WTC11 (cell line): ENCODE data around the gene IRAG1. TPM values are rescaled to one million over a fixed set of nuclear protein-coding genes. Genes with fewer than 3 reads are reported as not detected.

Experiments
- ATAC-seq: fragments of 200-7000 bp; cut with Tn5 transposase; 2 replicates; pipeline ENCODE4 v1.10.0; 2021; ENCODE audit warnings: mild to moderate bottlenecking, moderate library complexity
- CTCF ChIA-PET: fragments of 300-600 bp; sonication (Branson Sonifier 250); formaldehyde crosslinking; loops from one replicate; lab custom pipeline; 2021; ENCODE audit warnings: antibody characterized with exemption; lab: Charles Lee
- POLR2A ChIA-PET: fragments of 350-600 bp; sonication (Branson Sonifier 250); formaldehyde crosslinking; loops from one replicate; lab custom pipeline; 2021; ENCODE audit warnings: antibody characterized with exemption; lab: Charles Lee
- DNase-seq: peaks from one replicate; pipeline ENCODE4 v3.0.0; 2021; ENCODE audit warnings: low spot score
- H3K27ac Mint-ChIP-seq: 2 replicates; pipeline ENCODE4 v1.8.0; 2021; ENCODE audit warnings: mixed read lengths
- H3K27me3 Mint-ChIP-seq: 2 replicates; pipeline ENCODE4 v1.8.0; 2021; ENCODE audit warnings: low read depth, mild to moderate bottlenecking, moderate library complexity, mixed read lengths
- H3K36me3 Mint-ChIP-seq: 2 replicates; pipeline ENCODE4 v1.8.0; 2021; ENCODE audit warnings: mixed read lengths
- H3K4me1 Mint-ChIP-seq: 2 replicates; pipeline ENCODE4 v1.8.0; 2022; ENCODE audit warnings: mixed read lengths
- H3K4me3 Mint-ChIP-seq: 2 replicates; pipeline ENCODE4 v1.8.0; 2021; ENCODE audit warnings: mild to moderate bottlenecking, moderate library complexity, mixed read lengths
- H3K9me3 Mint-ChIP-seq: 2 replicates; pipeline ENCODE4 v1.8.0; 2021; ENCODE audit warnings: mixed read lengths
- ELF4 ChIP-seq: sonication (generic); formaldehyde crosslinking; IDR thresholded peaks from 2 replicates; pipeline ENCODE4 v1.8.1; 2022; ENCODE audit warnings: low read depth, mild to moderate bottlenecking, moderate library complexity, missing genetic modification reagents
- EMX1 ChIP-seq: fragments of 250-450 bp; sonication (Bioruptor Pico); IDR thresholded peaks from 2 replicates; pipeline ENCODE4 v1.8.0; 2021; ENCODE audit warnings: mild to moderate bottlenecking
- GRHL2 ChIP-seq: fragments of 250-450 bp; sonication (Bioruptor Pico); IDR thresholded peaks from 2 replicates; pipeline ENCODE4 v1.8.0; 2022; ENCODE audit warnings: mild to moderate bottlenecking, moderate library complexity; ENCODE audit not compliant: insufficient replicate concordance, severe bottlenecking
- JUN ChIP-seq: sonication (generic); formaldehyde crosslinking; IDR thresholded peaks from 2 replicates; pipeline ENCODE4 v1.8.0; 2023; ENCODE audit warnings: mild to moderate bottlenecking, missing genetic modification reagents
- NR1H2 ChIP-seq: sonication (generic); formaldehyde crosslinking; IDR thresholded peaks from 2 replicates; pipeline ENCODE4 v1.9.0; 2021; ENCODE audit warnings: mild to moderate bottlenecking, moderate library complexity, missing genetic modification reagents
- TEAD1 ChIP-seq: sonication (generic); formaldehyde crosslinking; IDR thresholded peaks from 2 replicates; pipeline ENCODE4 v1.8.0; 2022; ENCODE audit warnings: mild to moderate bottlenecking, missing genetic modification reagents
- TP53 ChIP-seq: sonication (generic); formaldehyde crosslinking; IDR thresholded peaks from 2 replicates; pipeline ENCODE4 v1.8.1; 2023; ENCODE audit warnings: mild to moderate bottlenecking, missing genetic modification reagents
- ZNF219 ChIP-seq: sonication (generic); formaldehyde crosslinking; IDR thresholded peaks from 2 replicates; pipeline ENCODE4 v1.8.0; 2023; ENCODE audit warnings: missing genetic modification reagents, mild to moderate bottlenecking, borderline replicate concordance
- ZNF317 ChIP-seq: sonication (generic); formaldehyde crosslinking; IDR thresholded peaks from 2 replicates; pipeline ENCODE4 v1.8.1; 2023; ENCODE audit warnings: low read depth, mild to moderate bottlenecking, moderate library complexity, missing genetic modification reagents, borderline replicate concordance
- ZNF416 ChIP-seq: fragments of 250-450 bp; sonication (Bioruptor Pico); IDR thresholded peaks from 2 replicates; pipeline ENCODE4 v1.9.0; 2021; ENCODE audit warnings: mild to moderate bottlenecking, inconsistent platforms
- total RNA-seq: library from RNA; stranded (reverse); gene quantifications from 3 replicates; pipeline ENCODE4 v1.2.3, GENCODE V29; 2021
- TF ChIP-seq, protein P1 (sequence below): sonication (generic); formaldehyde crosslinking; IDR thresholded peaks from 2 replicates; pipeline ENCODE4 v1.8.1; 2023; ENCODE audit warnings: mild to moderate bottlenecking, missing genetic modification reagents, borderline replicate concordance
- TF ChIP-seq, protein P2 (sequence below): fragments of 250-450 bp; sonication (Bioruptor Pico); IDR thresholded peaks from 2 replicates; pipeline ENCODE4 v1.8.0; 2021; ENCODE audit warnings: mild to moderate bottlenecking
- TF ChIP-seq, protein P3 (sequence below): sonication (generic); formaldehyde crosslinking; IDR thresholded peaks from 2 replicates; pipeline ENCODE4 v1.8.1; 2022; ENCODE audit warnings: mild to moderate bottlenecking, missing genetic modification reagents, moderate library complexity, borderline replicate concordance
- TF ChIP-seq, protein P4 (sequence below): fragments of 250-450 bp; sonication (Bioruptor Pico); IDR thresholded peaks from 2 replicates; pipeline ENCODE4 v2.1.2; 2022; ENCODE audit warnings: mild to moderate bottlenecking, moderate library complexity
- TF ChIP-seq, protein P5 (sequence below): sonication (generic); formaldehyde crosslinking; IDR thresholded peaks from 2 replicates; pipeline ENCODE4 v1.8.0; 2022; ENCODE audit warnings: mild to moderate bottlenecking, missing genetic modification reagents
- TF ChIP-seq, protein P6 (sequence below): sonication (generic); formaldehyde crosslinking; IDR thresholded peaks from 2 replicates; pipeline ENCODE4 v1.8.1; 2023; ENCODE audit warnings: mild to moderate bottlenecking, missing genetic modification reagents
- TF ChIP-seq, protein P7 (sequence below): fragments of 250-450 bp; sonication (Bioruptor Pico); conservative IDR thresholded peaks from 2 replicates; pipeline ENCODE4 v1.9.0; 2021; ENCODE audit warnings: mild to moderate bottlenecking
- TF ChIP-seq, protein P8 (sequence below): sonication (generic); formaldehyde crosslinking; IDR thresholded peaks from 2 replicates; pipeline ENCODE4 v1.8.1; 2022; ENCODE audit warnings: low read depth, missing genetic modification reagents, borderline replicate concordance

IRAG1 gene
- total RNA-seq, 1 experiment from 2014 or later = 2.8 TPM

DNA sequence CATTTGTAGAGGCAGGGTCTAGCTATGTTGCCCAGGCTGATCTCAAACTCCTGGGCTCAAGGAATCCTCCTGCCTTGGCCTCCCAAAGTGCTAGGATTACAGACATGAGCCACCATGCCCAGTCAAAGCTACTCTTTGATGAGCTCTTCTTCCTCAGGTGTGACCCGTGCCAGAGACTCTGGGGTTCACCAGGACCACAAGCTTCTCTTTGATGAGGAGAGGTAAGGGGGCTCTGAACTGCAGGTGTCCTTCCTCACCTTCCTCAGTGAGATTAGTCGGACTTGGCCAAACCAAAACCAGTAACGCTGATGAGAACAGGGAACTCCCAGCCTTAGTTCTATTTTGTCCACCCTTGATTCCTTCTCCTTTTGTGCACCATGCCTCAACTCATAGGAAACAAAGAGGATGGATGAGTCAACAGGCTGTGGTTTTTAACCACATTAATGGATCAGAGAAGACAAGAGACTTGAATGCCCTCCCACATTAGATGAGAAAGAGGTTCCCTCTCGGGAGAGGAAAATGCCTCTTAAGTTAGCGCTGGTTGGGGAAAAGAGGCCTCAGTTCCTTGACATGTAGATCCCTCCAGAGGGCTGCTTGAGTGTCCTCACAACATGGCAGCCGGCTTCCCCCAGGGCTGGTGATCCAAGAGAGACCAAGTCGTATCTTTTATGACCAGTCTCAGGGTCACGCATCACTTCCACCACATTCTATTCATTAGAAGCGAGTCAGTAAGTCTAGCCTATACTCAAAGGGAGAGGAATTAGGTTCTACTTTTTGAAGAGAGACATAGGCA is 31.8 kb upstream of the IRAG1 start (continued):
- TF ChIP-seq, protein P1, sequence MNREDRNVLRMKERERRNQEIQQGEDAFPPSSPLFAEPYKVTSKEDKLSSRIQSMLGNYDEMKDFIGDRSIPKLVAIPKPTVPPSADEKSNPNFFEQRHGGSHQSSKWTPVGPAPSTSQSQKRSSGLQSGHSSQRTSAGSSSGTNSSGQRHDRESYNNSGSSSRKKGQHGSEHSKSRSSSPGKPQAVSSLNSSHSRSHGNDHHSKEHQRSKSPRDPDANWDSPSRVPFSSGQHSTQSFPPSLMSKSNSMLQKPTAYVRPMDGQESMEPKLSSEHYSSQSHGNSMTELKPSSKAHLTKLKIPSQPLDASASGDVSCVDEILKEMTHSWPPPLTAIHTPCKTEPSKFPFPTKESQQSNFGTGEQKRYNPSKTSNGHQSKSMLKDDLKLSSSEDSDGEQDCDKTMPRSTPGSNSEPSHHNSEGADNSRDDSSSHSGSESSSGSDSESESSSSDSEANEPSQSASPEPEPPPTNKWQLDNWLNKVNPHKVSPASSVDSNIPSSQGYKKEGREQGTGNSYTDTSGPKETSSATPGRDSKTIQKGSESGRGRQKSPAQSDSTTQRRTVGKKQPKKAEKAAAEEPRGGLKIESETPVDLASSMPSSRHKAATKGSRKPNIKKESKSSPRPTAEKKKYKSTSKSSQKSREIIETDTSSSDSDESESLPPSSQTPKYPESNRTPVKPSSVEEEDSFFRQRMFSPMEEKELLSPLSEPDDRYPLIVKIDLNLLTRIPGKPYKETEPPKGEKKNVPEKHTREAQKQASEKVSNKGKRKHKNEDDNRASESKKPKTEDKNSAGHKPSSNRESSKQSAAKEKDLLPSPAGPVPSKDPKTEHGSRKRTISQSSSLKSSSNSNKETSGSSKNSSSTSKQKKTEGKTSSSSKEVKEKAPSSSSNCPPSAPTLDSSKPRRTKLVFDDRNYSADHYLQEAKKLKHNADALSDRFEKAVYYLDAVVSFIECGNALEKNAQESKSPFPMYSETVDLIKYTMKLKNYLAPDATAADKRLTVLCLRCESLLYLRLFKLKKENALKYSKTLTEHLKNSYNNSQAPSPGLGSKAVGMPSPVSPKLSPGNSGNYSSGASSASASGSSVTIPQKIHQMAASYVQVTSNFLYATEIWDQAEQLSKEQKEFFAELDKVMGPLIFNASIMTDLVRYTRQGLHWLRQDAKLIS (CRISPR knock-in tag) = no peak
- TF ChIP-seq, protein P2, sequence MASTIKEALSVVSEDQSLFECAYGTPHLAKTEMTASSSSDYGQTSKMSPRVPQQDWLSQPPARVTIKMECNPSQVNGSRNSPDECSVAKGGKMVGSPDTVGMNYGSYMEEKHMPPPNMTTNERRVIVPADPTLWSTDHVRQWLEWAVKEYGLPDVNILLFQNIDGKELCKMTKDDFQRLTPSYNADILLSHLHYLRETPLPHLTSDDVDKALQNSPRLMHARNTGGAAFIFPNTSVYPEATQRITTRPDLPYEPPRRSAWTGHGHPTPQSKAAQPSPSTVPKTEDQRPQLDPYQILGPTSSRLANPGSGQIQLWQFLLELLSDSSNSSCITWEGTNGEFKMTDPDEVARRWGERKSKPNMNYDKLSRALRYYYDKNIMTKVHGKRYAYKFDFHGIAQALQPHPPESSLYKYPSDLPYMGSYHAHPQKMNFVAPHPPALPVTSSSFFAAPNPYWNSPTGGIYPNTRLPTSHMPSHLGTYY = no peak

DNA sequence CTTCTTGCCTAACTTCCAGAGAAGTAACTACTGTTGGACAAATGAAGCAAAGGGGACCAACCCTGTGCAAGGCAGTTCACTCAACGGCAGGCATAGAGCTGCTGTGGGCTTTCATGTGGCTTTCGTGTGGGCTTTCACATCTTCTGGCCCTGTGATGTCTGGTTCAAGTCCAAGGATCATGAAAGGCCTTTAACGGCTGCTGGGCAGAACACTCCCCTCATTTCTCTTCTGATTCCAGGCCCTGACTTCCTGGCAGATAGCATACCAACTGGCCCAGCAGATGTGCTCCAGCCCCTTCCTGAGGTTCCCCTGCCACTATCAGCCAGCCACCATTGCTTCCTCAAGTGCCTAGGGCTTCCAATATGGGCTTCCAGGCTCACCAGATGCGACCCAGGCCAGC is 28.8 kb upstream of the IRAG1 start:
- H3K9me3 Mint-ChIP-seq = no peaks in the 10 kb centered on the region
- no peaks in the 10 kb centered on the region for H3K36me3 Mint-ChIP-seq
- no peak overlapping the region for H3K27ac Mint-ChIP-seq
- no peaks in the 10 kb centered on the region for H3K4me1 Mint-ChIP-seq
- TF ChIP-seq, protein P3, sequence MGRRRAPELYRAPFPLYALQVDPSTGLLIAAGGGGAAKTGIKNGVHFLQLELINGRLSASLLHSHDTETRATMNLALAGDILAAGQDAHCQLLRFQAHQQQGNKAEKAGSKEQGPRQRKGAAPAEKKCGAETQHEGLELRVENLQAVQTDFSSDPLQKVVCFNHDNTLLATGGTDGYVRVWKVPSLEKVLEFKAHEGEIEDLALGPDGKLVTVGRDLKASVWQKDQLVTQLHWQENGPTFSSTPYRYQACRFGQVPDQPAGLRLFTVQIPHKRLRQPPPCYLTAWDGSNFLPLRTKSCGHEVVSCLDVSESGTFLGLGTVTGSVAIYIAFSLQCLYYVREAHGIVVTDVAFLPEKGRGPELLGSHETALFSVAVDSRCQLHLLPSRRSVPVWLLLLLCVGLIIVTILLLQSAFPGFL (CRISPR knock-in tag) = no peak
- TF ChIP-seq, protein P4, sequence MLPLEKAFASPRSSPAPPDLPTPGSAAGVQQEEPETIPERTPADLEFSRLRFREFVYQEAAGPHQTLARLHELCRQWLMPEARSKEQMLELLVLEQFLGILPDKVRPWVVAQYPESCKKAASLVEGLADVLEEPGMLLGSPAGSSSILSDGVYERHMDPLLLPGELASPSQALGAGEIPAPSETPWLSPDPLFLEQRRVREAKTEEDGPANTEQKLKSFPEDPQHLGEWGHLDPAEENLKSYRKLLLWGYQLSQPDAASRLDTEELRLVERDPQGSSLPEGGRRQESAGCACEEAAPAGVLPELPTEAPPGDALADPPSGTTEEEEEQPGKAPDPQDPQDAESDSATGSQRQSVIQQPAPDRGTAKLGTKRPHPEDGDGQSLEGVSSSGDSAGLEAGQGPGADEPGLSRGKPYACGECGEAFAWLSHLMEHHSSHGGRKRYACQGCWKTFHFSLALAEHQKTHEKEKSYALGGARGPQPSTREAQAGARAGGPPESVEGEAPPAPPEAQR (CRISPR knock-in tag) = no peak
- no peak for TF ChIP-seq EMX1 (CRISPR knock-in tag)
- TF ChIP-seq ZNF219 (CRISPR knock-in tag) = no peak
- TF ChIP-seq GRHL2 = no peak
- no peak for TF ChIP-seq ZNF416 (CRISPR knock-in tag)
- TF ChIP-seq, protein P5, sequence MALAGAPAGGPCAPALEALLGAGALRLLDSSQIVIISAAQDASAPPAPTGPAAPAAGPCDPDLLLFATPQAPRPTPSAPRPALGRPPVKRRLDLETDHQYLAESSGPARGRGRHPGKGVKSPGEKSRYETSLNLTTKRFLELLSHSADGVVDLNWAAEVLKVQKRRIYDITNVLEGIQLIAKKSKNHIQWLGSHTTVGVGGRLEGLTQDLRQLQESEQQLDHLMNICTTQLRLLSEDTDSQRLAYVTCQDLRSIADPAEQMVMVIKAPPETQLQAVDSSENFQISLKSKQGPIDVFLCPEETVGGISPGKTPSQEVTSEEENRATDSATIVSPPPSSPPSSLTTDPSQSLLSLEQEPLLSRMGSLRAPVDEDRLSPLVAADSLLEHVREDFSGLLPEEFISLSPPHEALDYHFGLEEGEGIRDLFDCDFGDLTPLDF (CRISPR knock-in tag) = no peak
- TF ChIP-seq, protein P6, sequence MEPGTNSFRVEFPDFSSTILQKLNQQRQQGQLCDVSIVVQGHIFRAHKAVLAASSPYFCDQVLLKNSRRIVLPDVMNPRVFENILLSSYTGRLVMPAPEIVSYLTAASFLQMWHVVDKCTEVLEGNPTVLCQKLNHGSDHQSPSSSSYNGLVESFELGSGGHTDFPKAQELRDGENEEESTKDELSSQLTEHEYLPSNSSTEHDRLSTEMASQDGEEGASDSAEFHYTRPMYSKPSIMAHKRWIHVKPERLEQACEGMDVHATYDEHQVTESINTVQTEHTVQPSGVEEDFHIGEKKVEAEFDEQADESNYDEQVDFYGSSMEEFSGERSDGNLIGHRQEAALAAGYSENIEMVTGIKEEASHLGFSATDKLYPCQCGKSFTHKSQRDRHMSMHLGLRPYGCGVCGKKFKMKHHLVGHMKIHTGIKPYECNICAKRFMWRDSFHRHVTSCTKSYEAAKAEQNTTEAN = no peak
- no peak for TF ChIP-seq TEAD1 (CRISPR knock-in tag)
- TF ChIP-seq ELF4 = no peak
- TF ChIP-seq, protein P7, sequence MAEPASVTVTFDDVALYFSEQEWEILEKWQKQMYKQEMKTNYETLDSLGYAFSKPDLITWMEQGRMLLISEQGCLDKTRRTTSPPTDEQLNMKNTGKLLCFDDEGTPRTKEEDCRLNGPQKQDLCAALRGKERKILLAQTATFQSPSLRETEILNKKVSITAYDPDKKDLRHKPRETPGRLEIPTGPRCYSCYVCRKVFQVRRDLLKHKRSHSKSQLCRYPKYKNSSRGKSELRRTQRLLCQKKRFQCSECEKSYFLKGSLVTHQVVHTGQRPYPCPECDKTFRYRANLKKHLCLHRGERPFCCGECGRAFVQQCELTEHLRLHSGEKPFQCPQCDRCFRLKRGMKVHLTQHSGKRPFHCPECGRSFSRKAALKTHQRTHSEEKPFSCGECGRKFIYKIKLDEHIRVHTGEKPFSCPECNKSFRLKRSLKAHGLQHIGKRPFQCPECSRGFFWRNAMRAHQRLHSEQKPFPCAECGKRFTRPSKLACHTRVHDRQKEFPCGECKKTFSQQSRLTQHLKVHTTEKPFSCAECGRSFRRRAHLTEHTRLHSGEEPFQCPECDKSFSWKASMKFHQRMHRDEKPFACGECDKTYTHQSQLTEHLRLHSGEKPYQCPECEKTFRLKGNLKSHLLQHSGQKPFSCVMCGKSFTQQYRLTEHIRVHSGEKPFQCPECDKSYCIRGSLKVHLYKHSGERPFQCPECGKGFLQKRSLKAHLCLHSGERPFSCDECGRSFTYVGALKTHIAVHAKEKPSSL (CRISPR knock-in tag) = no peak
- TF ChIP-seq ZNF317 = no peak
- TF ChIP-seq, protein P8, sequence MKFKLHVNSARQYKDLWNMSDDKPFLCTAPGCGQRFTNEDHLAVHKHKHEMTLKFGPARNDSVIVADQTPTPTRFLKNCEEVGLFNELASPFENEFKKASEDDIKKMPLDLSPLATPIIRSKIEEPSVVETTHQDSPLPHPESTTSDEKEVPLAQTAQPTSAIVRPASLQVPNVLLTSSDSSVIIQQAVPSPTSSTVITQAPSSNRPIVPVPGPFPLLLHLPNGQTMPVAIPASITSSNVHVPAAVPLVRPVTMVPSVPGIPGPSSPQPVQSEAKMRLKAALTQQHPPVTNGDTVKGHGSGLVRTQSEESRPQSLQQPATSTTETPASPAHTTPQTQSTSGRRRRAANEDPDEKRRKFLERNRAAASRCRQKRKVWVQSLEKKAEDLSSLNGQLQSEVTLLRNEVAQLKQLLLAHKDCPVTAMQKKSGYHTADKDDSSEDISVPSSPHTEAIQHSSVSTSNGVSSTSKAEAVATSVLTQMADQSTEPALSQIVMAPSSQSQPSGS (CRISPR knock-in tag) = no peak
- no peak for TF ChIP-seq NR1H2
- TF ChIP-seq JUN = no peak
- TF ChIP-seq, protein P2 = no peak
- no peak for TF ChIP-seq TP53 (CRISPR knock-in tag)
- CTCF ChIA-PET = no interaction called here
- ATAC-seq (no peak), DNase-seq (no peak)
- no peak overlapping the region for H3K4me3 Mint-ChIP-seq
- H3K27me3 Mint-ChIP-seq = no peaks in the 10 kb centered on the region; the same call in 1 of the 2 replicates
- POLR2A ChIA-PET = no interaction called here
